Measurements from ENCODE around the gene SEMA3G. TPM values are rescaled to one million over a fixed set of nuclear protein-coding genes. Genes with fewer than 3 reads are reported as not detected.

Gene SEMA3G
- total RNA-seq, 5 donors from 2014 or later (not counting 1 experiment from before 2014, with no cell fraction given), result 0.75 to 1.9 (median 1.4) TPM

GRCh38 chr3:52396011-52396906, 48.6 kb downstream of the SEMA3G start:
- ATAC-seq (replicated peaks in 1 of 4) (no peak), DNase-seq (no peak)
- H3K9me3 ChIP-seq, result no peaks in the 10 kb centered on the region
- ChIA-PET CTCF (no interaction called here), POLR2A (interaction anchor here in 1 of 2 donors (0.5 to 0.7 kb wide), 3 partner anchors 61 to 1788 kb away, joined by 4 to 8 read pairs (median 6); no protein-coding TSS in a partner anchor)
- no peaks in the 10 kb centered on the region for H3K4me1 ChIP-seq (ENCODE audit: control insufficient read depth in 1 of 2, extremely low read depth in 1 of 2, insufficient read depth in 2 of 2, low read length in 2 of 2)
- no peaks in the 10 kb centered on the region for H3K27me3 Mint-ChIP-seq
- no peak overlapping the region for H3K4me3 Mint-ChIP-seq
- no peak overlapping the region for H3K27ac ChIP-seq (ENCODE audit: low read length)
- H3K4me3 ChIP-seq (ENCODE audit: control insufficient read depth in 1 of 2, extremely low read depth in 1 of 2, low read length in 1 of 2), result no peak overlapping the region
- H3K9me3 Mint-ChIP-seq, result no peaks in the 10 kb centered on the region
- 95% methylated on average over 24 of the region's 25 CpGs for WGBS (ENCODE audit: insufficient coverage)
- no peaks in the 10 kb centered on the region for H3K27me3 ChIP-seq (replicated peaks in 1 of 2; ENCODE audit: control insufficient read depth in 2 of 2, extremely low read depth in 1 of 2, insufficient read depth in 2 of 2, low read length in 1 of 2)
- no peak overlapping the region for H3K27ac Mint-ChIP-seq
- no peaks in the 10 kb centered on the region for H3K4me1 Mint-ChIP-seq
- H3K36me3 ChIP-seq (ENCODE audit: control insufficient read depth in 2 of 2, extremely low read depth in 1 of 2, insufficient read depth in 1 of 2, low read length in 1 of 2), result peaks cover 22 to 37% of the 10 kb centered on the region in 2 donors
- H3K36me3 Mint-ChIP-seq, result peaks cover 19% of the 10 kb centered on the region

- no peak overlapping the region for H3K27ac ChIP-seq (ENCODE audit: low read length)
- no peaks in the 10 kb centered on the region for H3K9me3 Mint-ChIP-seq
- DNase-seq (no peak), ATAC-seq (replicated peaks in 1 of 4) (no peak)
- ChIA-PET POLR2A (no interaction called here), CTCF (no interaction called here)
- no peaks in the 10 kb centered on the region for H3K4me1 Mint-ChIP-seq
- H3K9me3 ChIP-seq, result no peaks in the 10 kb centered on the region
- peaks cover 25% of the 10 kb centered on the region for H3K36me3 Mint-ChIP-seq
- H3K4me3 Mint-ChIP-seq, result no peak overlapping the region
- no peaks in the 10 kb centered on the region for H3K27me3 ChIP-seq (replicated peaks in 1 of 2; ENCODE audit: control insufficient read depth in 2 of 2, extremely low read depth in 1 of 2, insufficient read depth in 2 of 2, low read length in 1 of 2)
- no peak overlapping the region for H3K27ac Mint-ChIP-seq
- whole genome bisulfite sequencing (ENCODE audit: insufficient coverage), result 88% methylated on average over 7 of the region's 8 CpGs
- H3K27me3 Mint-ChIP-seq, result no peaks in the 10 kb centered on the region
- no peak overlapping the region for H3K4me3 ChIP-seq (ENCODE audit: control insufficient read depth in 1 of 2, extremely low read depth in 1 of 2, low read length in 1 of 2)
- H3K4me1 ChIP-seq (ENCODE audit: control insufficient read depth in 1 of 2, extremely low read depth in 1 of 2, insufficient read depth in 2 of 2, low read length in 2 of 2), result no peaks in the 10 kb centered on the region
- H3K36me3 ChIP-seq (ENCODE audit: control insufficient read depth in 2 of 2, extremely low read depth in 1 of 2, insufficient read depth in 1 of 2, low read length in 1 of 2), result peaks cover 26 to 35% of the 10 kb centered on the region in 2 donors
These were observed 49.4 kb downstream of the SEMA3G start for GRCh38 chr3:52395503-52395865.

GRCh38 chr3:52394751-52395502, 50.0 kb downstream of the SEMA3G start:
- Mint-ChIP-seq H3K36me3 (peaks cover 30% of the 10 kb centered on the region), H3K27ac (no peak overlapping the region), H3K4me1 (no peaks in the 10 kb centered on the region), H3K27me3 (no peaks in the 10 kb centered on the region), H3K9me3 (no peaks in the 10 kb centered on the region), H3K4me3 (no peak overlapping the region)
- peaks cover 26 to 37% of the 10 kb centered on the region in 2 donors for H3K36me3 ChIP-seq (ENCODE audit: control insufficient read depth in 2 of 2, extremely low read depth in 1 of 2, insufficient read depth in 1 of 2, low read length in 1 of 2)
- no peak for DNase-seq
- ATAC-seq (replicated peaks in 1 of 4), result no peak
- 89% methylated on average over 8 of the region's 10 CpGs for WGBS (ENCODE audit: insufficient coverage)
- CTCF ChIA-PET, result no interaction called here
- no peaks in the 10 kb centered on the region for H3K9me3 ChIP-seq
- H3K4me3 ChIP-seq (ENCODE audit: control insufficient read depth in 1 of 2, extremely low read depth in 1 of 2, low read length in 1 of 2), result no peak overlapping the region
- H3K4me1 ChIP-seq (ENCODE audit: control insufficient read depth in 1 of 2, extremely low read depth in 1 of 2, insufficient read depth in 2 of 2, low read length in 2 of 2), result no peaks in the 10 kb centered on the region
- H3K27me3 ChIP-seq (replicated peaks in 1 of 2; ENCODE audit: control insufficient read depth in 2 of 2, extremely low read depth in 1 of 2, insufficient read depth in 2 of 2, low read length in 1 of 2), result no peaks in the 10 kb centered on the region
- POLR2A ChIA-PET, result interaction anchor here in 1 of 2 donors (0.5 kb wide), 1 partner anchor 58 kb away, joined by 3 read pairs; no protein-coding TSS in a partner anchor
- no peak overlapping the region for H3K27ac ChIP-seq (ENCODE audit: low read length)

DNA sequence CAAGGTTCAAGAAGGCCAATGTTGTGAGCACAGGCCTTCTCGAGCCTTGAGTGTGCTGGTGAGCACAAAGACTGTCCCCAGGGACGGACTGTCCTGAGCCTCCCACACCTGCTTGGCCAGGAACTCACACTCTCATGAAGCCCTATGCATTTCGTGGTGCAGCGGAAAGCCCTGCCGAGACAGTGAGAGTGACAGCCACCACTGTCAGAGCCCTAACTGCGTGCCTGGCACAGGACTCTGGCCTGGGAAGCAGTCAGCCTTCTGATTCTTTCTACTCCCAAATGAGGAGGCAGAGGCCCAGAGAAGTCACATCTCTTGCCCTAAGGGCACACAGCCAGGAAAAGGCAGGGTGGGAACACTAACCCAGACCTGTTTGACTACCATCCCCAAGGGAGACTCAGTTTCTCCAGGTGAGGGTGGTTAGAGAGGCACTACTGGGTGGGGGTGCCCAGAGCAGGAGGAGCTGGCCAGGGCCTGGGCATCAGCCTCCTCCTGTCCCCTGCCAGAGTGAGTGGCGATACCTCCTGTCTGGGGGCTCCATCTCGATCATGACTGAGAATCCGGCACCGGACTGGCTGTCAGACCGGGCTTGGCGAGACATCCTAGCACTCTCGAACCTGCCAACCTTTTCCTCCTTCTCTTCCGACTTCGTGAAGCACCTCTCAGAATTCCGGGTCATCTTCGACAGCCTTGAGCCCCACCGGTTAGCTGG, 50.8 kb downstream of the SEMA3G start:
- Mint-ChIP-seq H3K27ac (no peak overlapping the region), H3K4me3 (no peak overlapping the region), H3K36me3 (peaks cover 30% of the 10 kb centered on the region), H3K4me1 (no peaks in the 10 kb centered on the region), H3K9me3 (no peaks in the 10 kb centered on the region), H3K27me3 (no peaks in the 10 kb centered on the region)
- Histone ChIP-seq H3K27me3 (replicated peaks in 1 of 2; ENCODE audit: control insufficient read depth in 2 of 2, extremely low read depth in 1 of 2, insufficient read depth in 2 of 2, low read length in 1 of 2) (no peaks in the 10 kb centered on the region), H3K4me1 (ENCODE audit: control insufficient read depth in 1 of 2, extremely low read depth in 1 of 2, insufficient read depth in 2 of 2, low read length in 2 of 2) (no peaks in the 10 kb centered on the region), H3K36me3 (ENCODE audit: control insufficient read depth in 2 of 2, extremely low read depth in 1 of 2, insufficient read depth in 1 of 2, low read length in 1 of 2) (peaks cover 29 to 33% of the 10 kb centered on the region in 2 donors), H3K27ac (ENCODE audit: low read length) (no peak overlapping the region), H3K9me3 (no peaks in the 10 kb centered on the region), H3K4me3 (ENCODE audit: control insufficient read depth in 1 of 2, extremely low read depth in 1 of 2, low read length in 1 of 2) (no peak overlapping the region)
- WGBS (ENCODE audit: insufficient coverage), result 90% methylated on average over 18 of the region's 18 CpGs
- CTCF ChIA-PET, result no interaction called here
- DNase-seq (no peak), ATAC-seq (replicated peaks in 1 of 4) (no peak)
- POLR2A ChIA-PET, result interaction anchor here in 1 of 2 donors (0.5 kb wide), 1 partner anchor 59 kb away, joined by 3 read pairs; no protein-coding TSS in a partner anchor

- Mint-ChIP-seq H3K4me1 (no peaks in the 10 kb centered on the region), H3K9me3 (no peaks in the 10 kb centered on the region), H3K36me3 (peaks cover 34% of the 10 kb centered on the region), H3K4me3 (no peak overlapping the region), H3K27ac (no peak overlapping the region), H3K27me3 (no peaks in the 10 kb centered on the region)
- ATAC-seq (replicated peaks in 1 of 4) (no peak), DNase-seq (no peak)
- CTCF ChIA-PET, result no interaction called here
- no peaks in the 10 kb centered on the region for H3K27me3 ChIP-seq (replicated peaks in 1 of 2; ENCODE audit: control insufficient read depth in 2 of 2, extremely low read depth in 1 of 2, insufficient read depth in 2 of 2, low read length in 1 of 2)
- peaks cover 29 to 35% of the 10 kb centered on the region in 2 donors for H3K36me3 ChIP-seq (ENCODE audit: control insufficient read depth in 2 of 2, extremely low read depth in 1 of 2, insufficient read depth in 1 of 2, low read length in 1 of 2)
- no peaks in the 10 kb centered on the region for H3K4me1 ChIP-seq (ENCODE audit: control insufficient read depth in 1 of 2, extremely low read depth in 1 of 2, insufficient read depth in 2 of 2, low read length in 2 of 2)
- no peak overlapping the region for H3K4me3 ChIP-seq (ENCODE audit: control insufficient read depth in 1 of 2, extremely low read depth in 1 of 2, low read length in 1 of 2)
- H3K27ac ChIP-seq (ENCODE audit: low read length), result no peak overlapping the region
- no peaks in the 10 kb centered on the region for H3K9me3 ChIP-seq
- POLR2A ChIA-PET, result no interaction called here
- WGBS (ENCODE audit: insufficient coverage), result 92% methylated on average over 12 of the region's 18 CpGs
These were observed 51.6 kb downstream of the SEMA3G start for GRCh38 chr3:52393131-52393807.
